CD8-positive, alpha-beta memory T cell (primary cell): ENCODE results near the gene PHOSPHO2. TPM values are rescaled to one million over a fixed set of nuclear protein-coding genes. Genes with fewer than 3 reads are reported as not detected.

Source experiments
- CTCF ChIA-PET: fragments of 350-600 bp; sonication (Branson Sonifier 250); formaldehyde crosslinking; loops from one replicate; lab custom pipeline; 2021; ENCODE audit warnings: antibody characterized with exemption; lab: Charles Lee
- POLR2A ChIA-PET: fragments of 350-600 bp; sonication (Branson Sonifier 250); formaldehyde crosslinking; loops from one replicate; lab custom pipeline; 2021; ENCODE audit warnings: antibody characterized with exemption; lab: Charles Lee
- DNase-seq, 5 donors: peaks; one replicate each; pipeline versions ENCODE4 v3.0.0 to v3.0.0-alpha.2; 2020 to 2022; ENCODE audit warnings: mixed read lengths in 1 of 5
- H3K27ac ChIP-seq: one replicate; pipeline ENCODE4 v1.7.0; 2013; ENCODE audit warnings: low read depth, mild to moderate bottlenecking, low read length, moderate library complexity
- H3K27me3 ChIP-seq: 2 replicates; pipeline ENCODE4 v1.7.0; 2013; ENCODE audit warnings: low read length, mild to moderate bottlenecking; ENCODE audit not compliant: insufficient read depth, poor library complexity, severe bottlenecking
- H3K36me3 ChIP-seq: 2 replicates; pipeline ENCODE4 v1.7.0; 2013; ENCODE audit warnings: mild to moderate bottlenecking, low read length, moderate library complexity; ENCODE audit not compliant: insufficient read depth
- H3K4me1 ChIP-seq: 2 replicates; pipeline ENCODE4 v1.7.0; 2013; ENCODE audit warnings: mild to moderate bottlenecking, low read length, moderate library complexity; ENCODE audit not compliant: insufficient read depth
- H3K4me3 ChIP-seq: 2 replicates; pipeline ENCODE4 v1.7.0; 2013; ENCODE audit warnings: mild to moderate bottlenecking, low read length
- H3K9me3 ChIP-seq: 2 replicates; pipeline ENCODE4 v1.7.0; 2013; ENCODE audit warnings: mild to moderate bottlenecking, low read length
- H3K27ac Mint-ChIP-seq, 8 donors: one replicate each; pipeline ENCODE4 v1.8.0; 2020 to 2021; ENCODE audit warnings: mixed read lengths in 8 of 8, mild to moderate bottlenecking in 6 of 8, inconsistent platforms in 3 of 8, moderate library complexity in 3 of 8
- H3K27me3 Mint-ChIP-seq, 2 donors: one replicate each; pipeline ENCODE4 v1.8.0; 2020 to 2021; ENCODE audit warnings: mixed read lengths in 2 of 2, mild to moderate bottlenecking in 1 of 2, moderate library complexity in 1 of 2
- H3K36me3 Mint-ChIP-seq, 3 donors: one replicate each; pipeline ENCODE4 v1.8.0; 2020 to 2021; ENCODE audit warnings: mixed read lengths in 3 of 3, inconsistent platforms in 1 of 3, mild to moderate bottlenecking in 1 of 3
- H3K4me1 Mint-ChIP-seq, 3 donors: one replicate each; pipeline ENCODE4 v1.8.0; 2020 to 2021; ENCODE audit warnings: mixed read lengths in 3 of 3, inconsistent platforms in 1 of 3, mild to moderate bottlenecking in 1 of 3
- H3K4me3 Mint-ChIP-seq, 7 donors: one replicate each; pipeline ENCODE4 v1.8.0; 2020 to 2021; ENCODE audit warnings: mixed read lengths in 7 of 7, mild to moderate bottlenecking in 6 of 7, moderate library complexity in 4 of 7, inconsistent platforms in 2 of 7
- H3K9me3 Mint-ChIP-seq, 5 donors: one replicate each; pipeline ENCODE4 v1.8.0; 2020 to 2022; ENCODE audit warnings: mixed read lengths in 5 of 5, mild to moderate bottlenecking in 3 of 5, moderate library complexity in 2 of 5, inconsistent platforms in 1 of 5
- polyA plus RNA-seq: library from polyadenylated mRNA; unstranded; fragments of 300-500 nt; fragmentation: Illumina TruSeq; gene quantifications from one replicate; pipeline ENCODE4 v1.2.3, GENCODE V29; 2021
- total RNA-seq, 2 experiments: library from RNA; stranded (reverse); gene quantifications; one replicate each; pipeline ENCODE4 v1.2.3, GENCODE V29; 2021

The PHOSPHO2 gene
- total and polyA plus RNA-seq, 3 experiments from 2014 or later = 4.5 to 6.3 (median 4.9) TPM

DNA sequence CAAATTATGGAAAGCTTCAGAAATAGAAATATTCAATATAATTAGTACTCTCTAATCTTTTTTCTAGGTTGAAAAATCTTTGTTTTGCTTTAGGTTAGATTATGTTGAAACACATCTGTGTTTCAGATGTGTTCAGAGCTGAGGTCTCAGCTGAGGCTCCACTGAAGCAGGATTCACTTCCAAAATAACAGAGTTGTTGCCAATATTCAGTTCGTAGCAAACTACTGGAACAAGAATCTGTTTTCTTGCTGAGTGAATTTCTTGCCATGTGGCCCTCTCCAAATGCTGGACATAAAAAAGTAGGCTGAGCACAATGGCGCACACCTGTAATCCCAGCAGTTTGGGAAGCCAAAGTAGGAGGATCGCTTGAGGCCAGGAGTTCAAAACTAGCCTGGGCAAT is 8.7 kb downstream of the PHOSPHO2 start:
- no peak overlapping the region for H3K4me3 ChIP-seq
- CTCF ChIA-PET = no interaction called here
- no peaks in the 10 kb centered on the region for H3K9me3 ChIP-seq
- Mint-ChIP-seq H3K27me3 (no peaks in the 10 kb centered on the region), H3K9me3 (no peaks in the 10 kb centered on the region), H3K4me1 (peaks cover 0 to 2% (median 0%) of the 10 kb centered on the region in 3 donors), H3K27ac (no peak overlapping the region), H3K4me3 (no peak overlapping the region), H3K36me3 (peaks cover 5 to 36% (median 11%) of the 10 kb centered on the region in 3 donors)
- no peaks in the 10 kb centered on the region for H3K36me3 ChIP-seq
- H3K4me1 ChIP-seq = no peaks in the 10 kb centered on the region
- no peak overlapping the region for H3K27ac ChIP-seq
- no peaks in the 10 kb centered on the region for H3K27me3 ChIP-seq
- POLR2A ChIA-PET = interaction anchor here (0.9 kb wide), 1 partner anchor 9 kb away, joined by 3 read pairs; the partner anchor contains the start of genes CFAP210 and PHOSPHO2
- DNase-seq = no peak

GRCh38 chr2:169704160-169704708 is 10.0 kb downstream of the PHOSPHO2 start:
- H3K9me3 ChIP-seq = no peaks in the 10 kb centered on the region
- Mint-ChIP-seq H3K36me3 (peaks cover 5 to 30% (median 6%) of the 10 kb centered on the region in 3 donors), H3K4me3 (no peak overlapping the region), H3K27ac (no peak overlapping the region), H3K27me3 (no peaks in the 10 kb centered on the region), H3K4me1 (no peaks in the 10 kb centered on the region), H3K9me3 (no peaks in the 10 kb centered on the region)
- no peak overlapping the region for H3K27ac ChIP-seq
- CTCF ChIA-PET = interaction anchor here (1.0 kb wide), 1 partner anchor 28 kb away, joined by 4 read pairs; no protein-coding TSS in a partner anchor
- DNase-seq = no peak
- POLR2A ChIA-PET = interaction anchor here (0.9 kb wide), 1 partner anchor 10 kb away, joined by 3 read pairs; the partner anchor contains the start of genes CFAP210 and PHOSPHO2
- H3K4me3 ChIP-seq = no peak overlapping the region
- H3K27me3 ChIP-seq = no peaks in the 10 kb centered on the region
- H3K4me1 ChIP-seq = no peaks in the 10 kb centered on the region
- no peaks in the 10 kb centered on the region for H3K36me3 ChIP-seq

DNA sequence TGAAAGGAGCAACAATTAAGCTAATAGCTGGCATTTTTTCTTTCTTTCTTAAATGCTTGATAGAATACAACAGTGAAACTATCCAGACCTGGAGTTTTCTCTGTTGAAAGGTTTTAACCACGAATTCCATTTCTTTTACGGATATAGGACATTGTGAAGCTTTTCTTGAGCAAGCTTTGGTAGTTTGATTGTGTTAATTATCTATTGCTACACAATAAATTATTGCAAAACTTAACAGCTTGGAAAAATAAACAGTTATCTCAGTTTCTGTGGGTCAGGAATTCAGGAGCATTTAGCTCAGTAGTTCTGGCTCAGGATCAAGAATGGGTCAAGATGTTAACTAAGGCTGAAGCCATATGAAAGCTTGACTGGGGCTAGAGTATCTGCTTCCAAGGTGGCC is 11.7 kb downstream of the PHOSPHO2 start:
- no peaks in the 10 kb centered on the region for H3K4me1 Mint-ChIP-seq
- no peak overlapping the region for H3K4me3 Mint-ChIP-seq
- Histone ChIP-seq H3K27me3 (no peaks in the 10 kb centered on the region), H3K27ac (no peak overlapping the region), H3K4me1 (no peaks in the 10 kb centered on the region), H3K4me3 (no peak overlapping the region), H3K9me3 (no peaks in the 10 kb centered on the region), H3K36me3 (no peaks in the 10 kb centered on the region)
- DNase-seq = no peak
- ChIA-PET POLR2A (no interaction called here), CTCF (interaction anchor here (1.2 kb wide), 1 partner anchor 13 kb away, joined by 4 read pairs; no protein-coding TSS in a partner anchor)
- H3K9me3 Mint-ChIP-seq = no peaks in the 10 kb centered on the region
- no peak overlapping the region for H3K27ac Mint-ChIP-seq
- no peaks in the 10 kb centered on the region for H3K27me3 Mint-ChIP-seq
- peaks cover 3 to 17% (median 5%) of the 10 kb centered on the region in 3 donors for H3K36me3 Mint-ChIP-seq

- Histone ChIP-seq H3K9me3 (no peaks in the 10 kb centered on the region), H3K27me3 (no peaks in the 10 kb centered on the region), H3K4me1 (no peaks in the 10 kb centered on the region), H3K36me3 (no peaks in the 10 kb centered on the region), H3K27ac (no peak overlapping the region), H3K4me3 (no peak overlapping the region)
- no peak for DNase-seq
- Mint-ChIP-seq H3K4me3 (no peak overlapping the region), H3K36me3 (peaks cover 0 to 6% (median under 1%) of the 10 kb centered on the region in 3 donors), H3K27ac (no peak overlapping the region), H3K27me3 (no peaks in the 10 kb centered on the region), H3K9me3 (no peaks in the 10 kb centered on the region), H3K4me1 (no peaks in the 10 kb centered on the region)
- ChIA-PET POLR2A (no interaction called here), CTCF (no interaction called here)
These were observed 13.4 kb downstream of the PHOSPHO2 start for GRCh38 chr2:169707626-169708025.

DNA sequence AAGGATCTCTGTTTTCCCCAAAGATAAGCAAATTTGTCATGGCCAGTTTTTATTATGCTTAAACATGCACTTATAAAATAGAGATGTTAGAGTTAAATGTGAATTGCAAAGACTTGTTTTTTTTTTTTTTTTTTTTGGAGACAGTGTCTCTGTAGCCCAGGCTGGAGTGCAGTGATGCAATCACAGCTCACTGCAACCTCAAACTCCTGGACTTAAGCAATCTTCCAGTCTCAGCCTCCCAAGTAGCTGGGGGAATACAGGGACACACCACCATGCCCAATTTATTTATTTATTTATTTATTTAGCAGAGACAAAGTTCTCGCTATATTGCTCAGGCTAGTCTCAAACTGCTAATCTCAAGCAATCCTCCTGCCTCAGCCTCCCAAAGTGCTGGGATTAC is 15.1 kb downstream of the PHOSPHO2 start:
- H3K36me3 Mint-ChIP-seq = peaks cover 0 to 6% (median 0%) of the 10 kb centered on the region in 3 donors
- no peak overlapping the region for H3K27ac Mint-ChIP-seq
- no peaks in the 10 kb centered on the region for H3K27me3 Mint-ChIP-seq
- H3K4me1 Mint-ChIP-seq = no peaks in the 10 kb centered on the region
- Histone ChIP-seq H3K27me3 (no peaks in the 10 kb centered on the region), H3K9me3 (no peaks in the 10 kb centered on the region), H3K27ac (no peak overlapping the region), H3K4me1 (no peaks in the 10 kb centered on the region), H3K4me3 (no peak overlapping the region), H3K36me3 (no peaks in the 10 kb centered on the region)
- CTCF ChIA-PET = no interaction called here
- no peak for DNase-seq
- no peaks in the 10 kb centered on the region for H3K9me3 Mint-ChIP-seq
- POLR2A ChIA-PET = no interaction called here
- H3K4me3 Mint-ChIP-seq = no peak overlapping the region

GRCh38 chr2:169709981-169710380 is 15.7 kb downstream of the PHOSPHO2 start:
- H3K27ac ChIP-seq = no peak overlapping the region
- H3K27me3 ChIP-seq = no peaks in the 10 kb centered on the region
- H3K27me3 Mint-ChIP-seq = no peaks in the 10 kb centered on the region
- ChIA-PET POLR2A (no interaction called here), CTCF (no interaction called here)
- H3K9me3 Mint-ChIP-seq = no peaks in the 10 kb centered on the region
- no peak overlapping the region for H3K27ac Mint-ChIP-seq
- no peaks in the 10 kb centered on the region for H3K4me1 ChIP-seq
- H3K9me3 ChIP-seq = no peaks in the 10 kb centered on the region
- H3K36me3 ChIP-seq = no peaks in the 10 kb centered on the region
- H3K4me3 Mint-ChIP-seq = no peak overlapping the region
- H3K4me1 Mint-ChIP-seq = no peaks in the 10 kb centered on the region
- H3K4me3 ChIP-seq = no peak overlapping the region
- peaks cover 0 to 6% (median 0%) of the 10 kb centered on the region in 3 donors for H3K36me3 Mint-ChIP-seq
- no peak for DNase-seq

- POLR2A ChIA-PET = no interaction called here
- H3K27me3 Mint-ChIP-seq = no peaks in the 10 kb centered on the region
- no peaks in the 10 kb centered on the region for H3K36me3 ChIP-seq
- H3K4me1 Mint-ChIP-seq = no peaks in the 10 kb centered on the region
- H3K27me3 ChIP-seq = no peaks in the 10 kb centered on the region
- no peak overlapping the region for H3K4me3 Mint-ChIP-seq
- peaks cover 0 to 6% (median 0%) of the 10 kb centered on the region in 3 donors for H3K36me3 Mint-ChIP-seq
- H3K27ac ChIP-seq = peak overlapping the region; percentile 2
- H3K9me3 Mint-ChIP-seq = no peaks in the 10 kb centered on the region
- no peak overlapping the region for H3K4me3 ChIP-seq
- H3K4me1 ChIP-seq = no peaks in the 10 kb centered on the region
- DNase-seq = no peak
- H3K9me3 ChIP-seq = no peaks in the 10 kb centered on the region
- CTCF ChIA-PET = no interaction called here
- no peak overlapping the region for H3K27ac Mint-ChIP-seq
These were observed 17.7 kb downstream of the PHOSPHO2 start for GRCh38 chr2:169711751-169712509.

DNA sequence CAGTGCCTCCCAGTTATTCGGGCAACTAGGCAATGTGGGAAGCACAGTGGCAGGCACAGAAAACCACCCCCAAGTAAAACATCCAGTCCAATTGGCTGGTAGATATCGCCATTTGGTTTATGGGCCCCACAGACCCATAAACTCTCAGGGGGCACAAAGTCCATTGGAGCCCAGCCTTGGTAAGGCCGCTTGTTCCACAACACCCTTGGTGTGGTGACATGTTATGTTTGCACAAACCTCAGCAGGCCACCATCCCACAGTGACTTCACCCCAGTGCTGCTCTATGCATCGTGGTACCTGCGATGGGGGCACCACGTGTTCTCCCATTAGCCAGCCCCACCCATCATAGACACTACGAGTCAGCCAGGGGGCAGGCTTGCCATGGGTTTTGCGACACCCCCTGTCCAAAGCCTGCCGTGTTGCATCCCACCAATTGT is 18.5 kb downstream of the PHOSPHO2 start:
- DNase-seq = no peak
- Histone ChIP-seq H3K27me3 (no peaks in the 10 kb centered on the region), H3K4me1 (no peaks in the 10 kb centered on the region), H3K36me3 (no peaks in the 10 kb centered on the region), H3K4me3 (no peak overlapping the region), H3K27ac (no peak overlapping the region), H3K9me3 (no peaks in the 10 kb centered on the region)
- Mint-ChIP-seq H3K27ac (no peak overlapping the region), H3K9me3 (no peaks in the 10 kb centered on the region), H3K36me3 (peaks cover 0 to 6% (median 0%) of the 10 kb centered on the region in 3 donors), H3K4me3 (no peak overlapping the region), H3K4me1 (no peaks in the 10 kb centered on the region), H3K27me3 (no peaks in the 10 kb centered on the region)
- ChIA-PET CTCF (no interaction called here), POLR2A (no interaction called here)
